HCT116 (cell line): ENCODE data around the gene LIN7A.

ENCODE experiments used
- ATF3 ChIP-seq: IDR thresholded peaks from 2 replicates; pipeline ENCODE4 v1.6.1; 2012
- CTCF ChIP-seq, 3 experiments: fragments of 200-600 bp in 1 of 3; sonication (generic) in 1 of 3; IDR thresholded peaks in 2 of 3; conservative IDR thresholded peaks in 1 of 3; 2 replicates each; pipeline ENCODE4 v1.5.1; 2012 to 2017; ENCODE audit warnings: low read depth in 2 of 3, low read length in 2 of 3, antibody characterized with exemption in 1 of 3, borderline replicate concordance in 1 of 3, control low read depth in 1 of 3, mild to moderate bottlenecking in 1 of 3, mixed read lengths in 1 of 3, mixed run types in 1 of 3, moderate library complexity in 1 of 3; ENCODE audit not compliant: insufficient read depth in 1 of 3
- JUND ChIP-seq: IDR thresholded peaks from 2 replicates; pipeline ENCODE4 v1.6.1; 2012
- POLR2A ChIP-seq: IDR thresholded peaks from 2 replicates; pipeline ENCODE4 v1.7.0; 2011; ENCODE audit warnings: borderline replicate concordance; ENCODE audit not compliant: insufficient read depth, insufficient read length; ENCODE audit errors: extremely low read depth
- POLR2AphosphoS5 ChIP-seq: IDR thresholded peaks from 2 replicates; pipeline ENCODE4 v1.6.1; 2011; ENCODE audit warnings: mild to moderate bottlenecking, low read depth, low read length, moderate library complexity
- RAD21 ChIP-seq: IDR thresholded peaks from 2 replicates; pipeline ENCODE4 v1.6.1; 2012; ENCODE audit warnings: low read depth, mild to moderate bottlenecking
- REST ChIP-seq: IDR thresholded peaks from 2 replicates; pipeline ENCODE4 v1.6.1; 2012; ENCODE audit warnings: low read depth
- SP1 ChIP-seq: IDR thresholded peaks from 2 replicates; pipeline ENCODE4 v1.6.1; 2012; ENCODE audit warnings: low read depth

GRCh38 chr12:80867941-80868340 is 69.8 kb downstream of the LIN7A start:
- TF ChIP-seq CTCF (IDR thresholded peaks at IDR 0.05 in 2 of 3, conservative IDR thresholded peaks at IDR 0.05 in 1 of 3; ENCODE audit: borderline replicate concordance in 1 of 3, insufficient read depth in 1 of 3, low read depth in 2 of 3, low read length in 2 of 3) (no peak), POLR2AphosphoS5 (no peak), SP1 (no peak), JUND (no peak), ATF3 (no peak), POLR2A (no peak), REST (no peak), RAD21 (no peak)
